HG02981 (cell line): Measurements from ENCODE around the gene CRB1.

Experiments
- ATAC-seq: cut with Tn5 transposase; IDR thresholded peaks from one replicate; pipeline ENCODE4 v1.9.1; 2021; ENCODE audit warnings: mild to moderate bottlenecking, moderate library complexity; ENCODE audit not compliant: unreplicated experiment

Gene CRB1

DNA sequence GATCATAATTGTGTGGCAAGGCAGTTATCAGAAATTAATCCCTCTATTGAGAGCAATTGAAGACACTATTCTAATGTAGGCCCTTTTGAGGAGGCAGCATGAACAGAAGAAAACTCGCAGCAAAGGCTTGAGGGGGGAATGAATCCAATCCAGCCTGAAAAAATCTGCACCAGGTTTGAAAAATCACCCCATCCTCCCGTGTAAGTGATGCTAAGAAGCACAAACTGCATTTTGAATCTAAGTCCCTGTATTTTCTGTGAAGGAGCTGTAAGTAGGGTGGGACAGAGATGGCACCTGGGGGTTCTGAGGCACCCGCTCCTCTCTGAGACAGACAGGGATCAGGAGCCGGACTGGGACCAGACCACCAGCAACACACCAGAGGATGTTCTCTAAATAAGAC lies at the start of gene CRB1:
Gene CRB1, plus strand, starts transcription at position 241 of the 400 bp plus-strand sequence. CDS start 161 bp downstream, outside the sequence.
- no peak for ATAC-seq

DNA sequence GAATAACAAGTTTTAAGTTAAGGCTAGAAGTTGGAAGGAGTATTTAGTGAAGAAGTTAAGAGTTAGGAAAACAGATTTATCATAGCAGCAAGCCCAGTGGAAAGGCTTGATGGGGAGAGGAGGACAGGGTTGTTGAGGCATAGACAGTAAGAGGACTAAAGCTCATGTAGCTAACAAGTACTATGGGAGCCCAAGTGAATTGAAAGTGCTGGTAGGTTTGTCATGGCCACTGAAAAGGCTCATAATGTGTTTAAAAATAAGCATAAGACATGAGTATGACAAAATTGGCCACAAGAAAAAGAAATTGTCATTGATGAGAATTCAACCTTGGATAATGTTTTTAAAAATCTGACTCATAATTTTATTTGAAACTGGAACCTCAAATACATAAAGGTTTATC lies 49.2 kb upstream of the CRB1 start:
- no peak for ATAC-seq

DNA sequence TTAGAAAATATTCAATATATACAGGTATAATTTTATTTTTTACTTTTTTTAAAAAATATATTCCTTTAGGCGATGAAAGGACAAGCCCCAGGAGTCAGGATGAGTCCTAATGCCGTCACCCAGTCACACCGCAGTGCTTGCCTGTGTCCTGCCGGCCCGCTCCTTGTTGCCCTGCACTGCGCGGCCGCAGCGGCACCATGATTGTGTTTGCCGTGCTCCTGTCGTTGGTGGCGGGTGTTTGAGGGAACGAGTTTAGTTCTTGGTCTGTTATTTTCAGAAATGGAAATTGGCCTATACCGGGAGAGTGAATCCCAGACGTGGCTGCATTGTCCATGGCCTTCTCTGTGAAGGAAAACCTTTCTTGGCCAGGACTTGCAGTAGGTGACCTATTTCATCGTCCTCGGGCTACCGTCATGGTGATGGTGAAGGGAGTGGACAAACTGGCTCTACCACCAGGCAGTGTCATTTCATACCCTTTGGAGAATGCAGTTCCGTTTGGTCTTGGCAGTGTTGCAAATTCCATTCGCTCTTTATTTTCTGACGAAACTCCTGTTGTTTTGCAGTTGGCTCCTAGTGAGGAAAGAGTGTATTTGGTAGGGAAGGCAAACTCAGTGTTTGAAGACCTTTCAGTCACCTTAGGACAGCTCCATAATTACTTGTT lies 45.9 kb upstream of the CRB1 start:
- no peak for ATAC-seq

DNA sequence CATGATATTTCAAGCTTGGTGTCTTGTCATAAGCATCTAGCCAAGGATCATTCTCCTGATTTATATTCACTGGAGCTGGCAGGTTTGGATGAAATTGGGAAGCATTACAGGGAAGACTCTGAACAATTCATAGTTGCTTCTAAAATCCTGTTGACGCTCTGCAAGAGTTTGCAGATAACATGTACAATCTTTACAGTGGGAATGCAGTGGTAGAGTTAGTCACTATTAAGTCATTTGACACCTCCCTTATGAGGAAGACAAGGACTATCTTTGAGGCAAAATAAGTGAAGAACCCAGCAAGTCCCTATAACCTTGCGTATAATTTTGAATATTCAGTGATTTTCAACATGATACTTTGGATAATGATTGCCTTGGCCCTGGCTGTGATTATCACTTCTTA lies 45.3 kb upstream of the CRB1 start:
- no peak for ATAC-seq

DNA sequence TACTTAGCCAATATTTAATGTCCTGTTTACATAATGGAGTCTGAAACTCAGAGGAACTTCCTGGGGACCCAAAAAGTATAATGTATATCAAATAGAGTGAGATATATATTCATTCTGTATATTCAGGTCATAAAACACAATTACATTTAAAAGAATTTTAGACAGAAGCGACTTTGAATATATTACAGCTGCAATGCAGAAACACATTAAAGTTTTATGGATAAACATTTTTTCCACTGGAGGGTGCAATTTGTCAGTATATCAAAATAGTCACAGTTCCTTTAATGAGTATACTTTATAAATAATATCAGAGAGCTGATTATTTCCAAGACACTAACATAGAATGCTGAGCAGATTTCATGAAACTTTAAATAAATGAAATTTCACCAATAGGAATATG lies 43.9 kb upstream of the CRB1 start:
- no peak for ATAC-seq

DNA sequence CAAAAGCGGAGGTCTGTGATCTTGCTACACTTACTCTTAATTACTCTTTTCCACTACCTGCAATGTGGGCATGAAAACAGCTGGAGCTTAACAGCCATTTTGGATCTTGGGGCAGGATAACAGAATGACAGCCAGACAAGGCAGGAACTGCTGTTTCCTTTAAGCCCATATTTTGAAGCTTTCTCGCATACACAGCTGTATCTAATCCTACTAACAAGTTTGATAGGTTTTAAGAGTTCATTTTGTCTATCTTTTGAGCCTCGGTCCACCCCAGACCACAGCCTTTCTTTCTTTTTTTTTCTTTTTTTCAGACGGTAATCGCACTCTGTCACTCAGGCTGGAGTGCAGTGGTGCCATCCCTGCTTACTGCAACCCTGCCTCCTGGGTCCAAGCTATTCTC lies 42.4 kb upstream of the CRB1 start:
- ATAC-seq: no peak

DNA sequence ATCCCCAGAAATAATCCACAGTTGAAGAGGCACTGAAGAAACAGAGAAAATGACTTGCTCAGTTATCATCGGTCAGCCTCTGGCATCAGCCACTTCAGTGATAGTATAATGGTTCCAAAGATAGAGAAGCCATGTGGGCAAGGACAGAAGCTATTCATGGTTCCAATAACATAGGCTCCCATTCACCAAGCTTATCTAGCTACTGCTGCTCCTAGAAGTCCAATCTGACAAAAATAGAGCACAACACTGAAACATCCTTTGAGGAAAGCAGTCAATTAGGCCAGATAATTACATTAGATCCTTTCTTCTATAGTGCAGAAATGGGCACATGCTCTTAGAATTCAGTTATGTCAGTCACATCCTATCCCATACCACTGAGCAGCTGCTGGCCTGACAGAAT lies 33.5 kb upstream of the CRB1 start:
- ATAC-seq: no peak

DNA sequence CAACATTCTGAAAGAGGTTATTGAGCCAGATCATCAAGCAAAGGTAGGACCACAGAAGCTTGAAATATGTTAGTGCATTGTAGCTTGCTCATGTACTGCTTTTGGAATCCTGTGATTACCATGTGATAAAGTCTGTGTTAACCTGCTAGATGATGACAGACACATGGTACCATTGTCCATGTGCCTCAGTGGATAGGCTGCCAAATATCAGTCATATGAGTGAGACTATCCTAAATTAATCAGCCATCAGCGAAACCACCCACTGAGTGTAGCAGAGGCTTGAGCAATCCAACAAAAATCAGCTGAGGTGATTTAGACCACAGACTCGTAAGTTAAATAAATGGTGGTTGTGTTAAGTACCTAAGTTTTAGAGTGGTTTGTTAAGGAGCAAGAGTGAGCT lies 32.7 kb upstream of the CRB1 start:
- ATAC-seq: no peak

DNA sequence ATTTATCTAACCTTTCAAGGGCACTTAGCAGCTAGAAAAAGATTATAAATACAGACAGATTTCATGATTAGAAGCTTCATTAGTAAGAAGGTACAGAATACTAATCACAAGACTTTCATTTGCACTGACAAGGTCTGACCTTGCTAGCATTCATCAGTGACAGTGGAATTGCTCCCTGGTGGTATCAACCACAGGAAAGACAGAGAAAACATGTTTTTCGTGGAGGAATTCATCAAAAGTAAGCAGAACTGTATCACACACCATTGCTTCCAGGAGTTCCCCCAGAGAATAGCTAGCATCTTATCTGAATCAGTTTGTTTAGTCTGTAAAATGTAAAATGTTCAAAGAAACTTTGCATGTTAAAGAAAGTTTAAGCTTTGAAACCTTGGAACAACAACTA lies 20.6 kb upstream of the CRB1 start:
- no peak for ATAC-seq

DNA sequence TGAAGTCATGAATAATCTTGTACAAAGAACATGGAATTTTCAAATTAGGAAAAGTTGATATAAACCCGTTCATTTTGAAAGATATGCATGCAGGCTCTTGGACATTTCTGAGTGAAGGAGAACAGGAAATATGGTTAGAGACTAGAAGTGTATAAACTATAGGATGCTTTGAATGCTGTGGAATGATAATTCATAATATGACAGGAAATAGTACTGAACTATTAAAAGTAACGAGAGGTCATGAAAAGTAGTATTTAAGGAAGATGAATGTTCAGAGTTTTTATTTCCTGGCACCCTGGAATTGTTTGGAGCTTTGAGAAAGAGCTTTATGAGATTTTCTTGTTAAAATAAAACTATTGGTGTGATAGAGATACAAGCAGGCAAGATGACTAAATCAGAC lies 18.7 kb upstream of the CRB1 start:
- no peak for ATAC-seq

DNA sequence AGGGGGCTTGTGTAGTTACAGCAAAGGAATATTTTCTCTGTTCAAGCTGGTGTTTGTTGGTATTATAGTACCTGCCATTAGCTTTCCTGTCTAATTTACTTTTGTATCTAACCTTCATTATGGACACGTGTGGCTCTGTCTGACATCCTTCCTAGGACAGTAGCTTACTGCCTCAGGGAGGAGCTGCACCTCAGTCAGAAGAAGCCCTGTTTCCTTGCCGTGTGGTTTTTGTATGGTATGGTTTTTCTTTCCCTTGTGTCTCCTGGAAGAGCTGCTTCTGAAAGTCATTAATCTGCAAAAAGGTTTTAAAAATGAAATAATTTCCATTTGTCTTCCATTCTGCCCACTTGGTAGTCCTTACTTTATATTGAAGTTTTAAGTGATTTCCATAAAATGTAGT lies 17.4 kb upstream of the CRB1 start:
- ATAC-seq: no peak

DNA sequence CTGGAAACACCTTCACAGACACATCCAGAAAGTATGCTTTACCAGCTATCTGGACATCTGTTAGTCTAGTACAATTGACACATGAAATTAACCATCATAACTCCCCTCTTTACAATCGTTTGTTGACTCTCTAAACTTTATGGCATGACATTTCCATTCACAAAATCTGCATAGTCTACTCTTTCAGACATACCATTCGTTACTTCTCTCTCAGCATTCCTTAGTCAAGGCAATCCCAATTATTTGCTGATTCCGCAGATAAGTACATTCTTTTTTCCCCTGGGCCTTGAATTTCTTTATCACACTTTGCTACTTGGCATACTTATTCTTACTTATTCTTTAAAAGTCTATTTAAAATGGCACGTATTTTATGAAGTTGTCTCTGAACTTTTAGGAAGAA lies 15.1 kb upstream of the CRB1 start:
- no peak for ATAC-seq

DNA sequence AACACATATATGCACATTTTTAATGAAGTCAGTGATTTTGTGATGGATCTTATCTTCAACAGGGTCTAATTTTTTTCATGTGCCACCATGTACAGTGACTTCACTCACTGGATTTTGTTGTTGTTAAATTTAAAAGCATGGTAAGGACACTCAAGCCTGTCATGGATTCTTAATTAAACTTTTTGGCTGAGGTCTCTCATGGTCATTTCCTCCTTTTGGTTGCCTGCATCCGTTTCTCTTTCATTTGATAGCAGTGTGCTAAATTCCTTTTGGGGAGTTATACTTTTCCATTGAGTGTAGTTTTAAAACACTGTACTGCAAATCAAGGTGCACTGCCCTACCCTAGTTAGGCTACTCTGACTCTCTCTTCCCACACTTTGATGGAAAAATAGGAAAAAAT lies 13.2 kb upstream of the CRB1 start:
- ATAC-seq: no peak

DNA sequence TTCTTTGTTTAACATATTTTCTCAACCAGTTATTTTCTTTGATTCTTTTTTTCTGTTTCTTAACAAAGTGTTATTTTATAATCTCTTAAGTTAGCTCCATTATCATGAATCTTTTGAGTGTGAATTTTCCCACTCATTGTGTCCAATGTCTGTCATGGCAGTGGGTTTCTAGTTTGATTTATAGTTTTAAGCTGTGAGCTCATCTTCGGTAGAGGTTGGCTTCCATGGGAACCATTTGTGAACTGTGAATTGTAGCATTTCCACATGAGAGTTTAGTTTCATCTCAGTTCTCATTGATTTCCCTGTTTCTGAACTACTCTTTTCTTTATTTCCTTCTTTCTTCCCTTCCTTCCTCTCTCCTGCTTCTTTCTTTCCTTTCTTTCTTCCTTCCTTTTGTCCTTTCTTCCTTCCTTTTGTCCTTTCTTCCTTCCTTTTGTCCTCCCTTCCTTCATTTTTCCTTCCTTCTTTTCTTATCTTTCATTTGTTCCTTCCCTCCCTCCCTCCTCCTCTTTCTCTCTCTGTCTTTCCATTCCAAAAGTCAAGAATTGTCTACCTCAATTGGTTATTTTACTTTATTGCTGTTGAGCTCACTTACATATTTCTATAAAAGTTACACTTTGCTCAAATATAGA lies 3.0 kb upstream of the CRB1 start:
- no peak for ATAC-seq

DNA sequence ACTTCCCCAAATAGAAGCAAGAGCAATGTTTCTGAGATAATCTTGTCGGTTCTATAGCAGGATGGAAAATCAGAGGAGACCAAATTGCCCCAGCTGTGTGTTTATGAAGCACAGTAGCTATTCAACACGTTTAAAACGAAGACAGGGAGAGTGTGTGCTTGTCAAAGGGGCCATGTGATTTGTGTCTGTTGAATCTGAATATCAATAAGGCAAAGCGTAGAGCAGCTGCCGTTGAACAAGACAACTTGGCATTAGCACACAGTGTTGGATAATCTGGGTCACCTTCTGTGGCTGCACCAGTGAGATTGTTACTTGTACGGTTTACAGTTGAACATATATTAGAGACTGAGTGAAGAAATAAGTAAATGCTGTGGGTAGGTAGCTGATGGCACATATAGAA lies 1.0 kb downstream of the CRB1 start:
- no peak for ATAC-seq

DNA sequence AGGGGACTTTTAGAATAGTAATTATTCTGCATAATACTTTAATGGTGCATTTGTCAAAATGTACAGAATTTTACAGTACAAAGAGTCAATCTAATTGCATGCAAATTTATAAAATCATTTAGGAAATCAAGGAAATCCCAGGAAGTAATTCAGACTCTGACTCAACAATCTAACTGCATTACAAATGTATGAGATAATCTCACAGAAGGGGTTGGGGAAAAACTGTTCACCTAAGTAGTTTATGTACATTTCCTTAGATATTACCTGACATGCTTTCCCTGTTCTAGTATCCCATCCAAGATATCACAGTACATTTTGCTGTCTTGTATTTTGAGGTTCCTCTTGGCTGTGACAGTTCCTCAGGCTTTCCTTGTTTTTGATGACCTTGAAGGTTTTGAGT lies 4.7 kb downstream of the CRB1 start:
- no peak for ATAC-seq

DNA sequence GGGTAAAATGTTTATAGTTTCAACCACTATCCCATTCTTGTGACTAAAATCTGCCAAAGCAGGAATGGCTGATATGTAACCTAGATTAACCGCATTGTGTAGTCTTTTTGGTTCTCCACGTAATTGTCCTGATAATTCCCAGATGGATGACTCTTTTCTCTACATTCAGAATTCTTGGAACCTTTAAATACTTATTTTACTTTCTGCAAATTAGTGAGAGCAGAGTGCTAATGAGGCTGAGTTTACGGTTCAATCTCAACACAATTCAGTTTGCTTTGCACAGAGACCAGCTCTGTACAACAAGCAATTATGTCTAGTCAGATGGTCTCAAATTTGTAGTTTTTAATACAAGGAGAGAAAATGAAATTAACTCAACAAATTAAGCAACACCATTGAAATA lies 9.1 kb downstream of the CRB1 start:
- no peak for ATAC-seq

DNA sequence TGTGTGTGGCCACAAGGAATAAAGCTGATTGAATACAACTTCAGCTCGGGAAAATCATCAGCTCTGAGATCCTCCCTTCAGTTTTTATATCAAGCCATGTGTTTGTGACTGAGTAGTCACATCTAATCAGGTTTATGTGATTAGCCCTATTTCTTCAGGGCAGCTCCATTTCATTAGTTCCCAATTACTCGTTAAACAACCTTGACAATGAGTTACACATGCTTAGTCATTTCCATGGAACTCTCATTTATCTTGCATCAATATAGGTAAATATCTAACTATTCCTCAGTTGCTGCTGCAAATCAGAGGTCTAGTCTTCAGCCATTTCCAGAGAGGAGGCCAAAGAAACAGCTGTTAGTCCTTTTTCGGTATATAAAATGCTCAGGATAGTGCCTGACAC lies 16.3 kb downstream of the CRB1 start:
- no peak for ATAC-seq

DNA sequence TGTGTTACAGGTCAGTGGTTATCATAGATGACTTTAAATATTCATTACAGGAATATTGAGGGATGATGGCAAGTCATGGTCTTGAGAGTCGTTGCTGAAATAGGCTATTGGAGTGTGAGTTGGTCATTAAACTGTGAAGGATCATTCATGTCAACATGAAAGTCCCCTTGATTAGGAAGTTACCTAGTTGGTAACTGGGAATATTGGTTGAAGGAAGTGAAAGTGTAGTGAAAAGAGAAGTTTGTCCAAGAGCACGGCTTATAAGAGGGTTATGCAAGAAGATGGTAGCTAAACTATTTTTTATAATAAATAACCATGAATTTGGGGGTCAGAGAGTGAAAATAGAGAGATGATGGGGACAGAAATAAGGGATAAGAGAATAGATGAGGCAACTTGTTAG lies 16.9 kb downstream of the CRB1 start:
- ATAC-seq: no peak

DNA sequence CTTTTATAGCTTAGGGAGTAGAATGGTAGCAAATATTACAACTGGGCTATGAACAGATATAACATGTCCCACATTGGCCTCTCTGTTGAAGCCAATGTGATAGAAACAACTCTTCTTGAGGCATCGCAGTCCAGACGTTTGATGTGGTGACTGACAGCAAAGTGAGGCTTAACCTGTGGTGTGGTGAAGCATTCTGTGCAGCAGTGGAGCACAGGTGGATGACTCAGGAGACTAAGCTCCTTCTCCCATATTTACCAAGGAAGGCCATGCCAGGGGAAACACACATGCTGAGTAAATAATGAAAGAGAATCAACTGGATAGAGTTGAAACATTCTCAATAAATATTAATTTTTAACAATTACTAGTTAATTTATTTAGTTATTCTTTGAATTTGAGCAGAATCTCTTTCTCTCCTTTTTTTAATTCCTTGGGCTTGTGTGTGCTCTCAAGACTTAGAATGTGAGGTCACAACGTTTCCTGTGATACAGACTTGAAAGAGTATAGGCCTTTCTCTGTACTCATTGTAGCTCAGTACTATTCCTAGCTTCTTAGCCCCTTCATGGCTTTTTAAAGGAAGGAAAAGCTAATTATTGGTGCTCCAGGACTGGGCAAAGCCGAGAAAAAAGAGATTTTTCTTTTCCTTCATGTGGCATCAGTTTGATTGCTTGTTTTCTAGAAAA lies 17.6 kb downstream of the CRB1 start:
- no peak for ATAC-seq

DNA sequence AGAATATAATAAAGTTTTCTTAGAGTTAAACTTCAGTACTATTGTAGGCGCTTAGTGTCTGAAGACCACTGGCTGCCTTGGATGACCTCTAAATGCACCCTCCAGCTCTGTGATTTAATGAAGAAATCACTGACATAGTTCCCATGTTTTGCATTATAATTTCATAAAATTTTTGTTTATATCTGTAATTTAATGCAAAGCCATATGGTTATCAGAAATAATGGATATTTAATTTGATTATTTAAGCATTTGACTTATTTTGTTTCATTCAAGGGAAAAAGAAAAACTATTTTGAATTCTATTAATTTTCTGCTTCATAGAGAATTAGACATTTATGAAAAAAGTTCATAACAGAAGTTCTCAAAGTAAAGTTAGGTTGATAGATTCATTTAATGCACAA lies 18.6 kb downstream of the CRB1 start:
- no peak for ATAC-seq

DNA sequence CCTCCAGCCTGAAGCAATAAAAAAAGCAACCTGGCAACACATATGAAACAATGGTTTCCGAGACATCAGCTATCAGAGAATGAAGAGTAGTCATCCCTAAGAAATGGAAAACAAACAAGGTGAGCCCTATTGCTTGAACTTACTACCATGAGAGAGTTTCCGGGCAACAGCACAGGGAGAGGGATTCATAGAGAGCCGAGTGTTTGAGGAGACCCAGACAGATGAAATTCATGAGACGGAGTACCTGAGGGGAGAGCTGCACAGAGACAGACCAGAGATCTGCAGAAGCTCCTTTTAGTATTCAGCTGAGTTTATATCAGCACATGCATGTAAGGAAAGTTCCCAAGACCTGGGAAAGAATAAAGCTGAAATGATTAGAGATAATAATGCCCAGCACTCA lies 19.8 kb downstream of the CRB1 start:
- no peak for ATAC-seq

DNA sequence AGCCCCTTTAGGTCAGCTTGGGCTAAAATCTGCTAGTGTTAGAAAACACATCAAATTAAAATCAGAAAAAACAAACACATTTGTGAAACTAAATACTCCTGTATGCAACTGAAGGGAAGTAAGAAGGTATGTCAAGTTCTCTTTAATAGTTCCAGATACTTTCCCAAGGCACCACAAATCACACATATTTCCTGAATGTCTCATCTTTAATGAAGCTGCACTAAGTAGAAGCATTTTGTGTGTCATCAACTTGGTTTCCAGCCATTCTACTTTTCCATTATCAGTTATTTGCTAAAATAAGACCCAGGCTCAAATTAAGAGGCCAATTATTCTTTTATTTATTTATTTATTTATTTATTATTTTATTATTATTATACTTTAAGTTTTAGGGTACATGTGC lies 34.7 kb downstream of the CRB1 start:
- ATAC-seq: no peak
